GM13976 (cell line): Measurements from ENCODE around the gene EIF1.

Experiments used
- DNase-seq: peaks from one replicate; pipeline ENCODE4 v3.0.0; 2012; ENCODE audit warnings: low spot score
- in situ Hi-C: fragments of 300-500 bp; cut with MboI; formaldehyde crosslinking; loops from one replicate; pipeline ENCODE4 v1.12.0; 2022; ENCODE audit warnings: low sequenced_read_pairs, mixed read lengths, inconsistent platforms; ENCODE audit not compliant: unreplicated experiment
- TF ChIP-seq, protein P1 (sequence below): IDR thresholded peaks from 2 replicates; pipeline ENCODE4 v1.5.1; 2012; ENCODE audit warnings: borderline replicate concordance, mild to moderate bottlenecking; ENCODE audit not compliant: insufficient read depth; ENCODE audit errors: extremely low read depth, missing control alignments, control extremely low read depth

Gene EIF1

DNA sequence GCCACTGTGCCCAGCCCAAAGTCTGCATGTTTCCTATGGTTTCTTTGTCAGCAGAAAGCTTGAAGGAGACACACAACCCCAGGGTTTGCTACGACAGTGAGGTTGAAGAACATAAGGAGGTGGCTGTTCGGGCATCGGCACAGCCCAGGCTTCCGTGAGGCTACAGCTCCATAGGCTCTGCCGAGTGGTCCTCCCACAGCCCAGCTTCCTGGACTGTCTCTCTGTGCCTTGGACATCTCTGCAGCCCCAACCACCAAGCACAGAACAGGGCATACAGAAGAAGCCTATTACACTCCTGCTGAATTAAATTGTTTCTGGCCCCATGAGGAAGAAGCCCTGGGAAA, 49.0 kb downstream of the EIF1 start:
- in situ Hi-C loops: loop anchor here (10.0 kb wide), 1 partner anchor 67 kb away; no protein-coding TSS in a partner anchor
- DNase-seq: no peak
- TF ChIP-seq, protein P1, sequence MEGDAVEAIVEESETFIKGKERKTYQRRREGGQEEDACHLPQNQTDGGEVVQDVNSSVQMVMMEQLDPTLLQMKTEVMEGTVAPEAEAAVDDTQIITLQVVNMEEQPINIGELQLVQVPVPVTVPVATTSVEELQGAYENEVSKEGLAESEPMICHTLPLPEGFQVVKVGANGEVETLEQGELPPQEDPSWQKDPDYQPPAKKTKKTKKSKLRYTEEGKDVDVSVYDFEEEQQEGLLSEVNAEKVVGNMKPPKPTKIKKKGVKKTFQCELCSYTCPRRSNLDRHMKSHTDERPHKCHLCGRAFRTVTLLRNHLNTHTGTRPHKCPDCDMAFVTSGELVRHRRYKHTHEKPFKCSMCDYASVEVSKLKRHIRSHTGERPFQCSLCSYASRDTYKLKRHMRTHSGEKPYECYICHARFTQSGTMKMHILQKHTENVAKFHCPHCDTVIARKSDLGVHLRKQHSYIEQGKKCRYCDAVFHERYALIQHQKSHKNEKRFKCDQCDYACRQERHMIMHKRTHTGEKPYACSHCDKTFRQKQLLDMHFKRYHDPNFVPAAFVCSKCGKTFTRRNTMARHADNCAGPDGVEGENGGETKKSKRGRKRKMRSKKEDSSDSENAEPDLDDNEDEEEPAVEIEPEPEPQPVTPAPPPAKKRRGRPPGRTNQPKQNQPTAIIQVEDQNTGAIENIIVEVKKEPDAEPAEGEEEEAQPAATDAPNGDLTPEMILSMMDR: no peak

DNA sequence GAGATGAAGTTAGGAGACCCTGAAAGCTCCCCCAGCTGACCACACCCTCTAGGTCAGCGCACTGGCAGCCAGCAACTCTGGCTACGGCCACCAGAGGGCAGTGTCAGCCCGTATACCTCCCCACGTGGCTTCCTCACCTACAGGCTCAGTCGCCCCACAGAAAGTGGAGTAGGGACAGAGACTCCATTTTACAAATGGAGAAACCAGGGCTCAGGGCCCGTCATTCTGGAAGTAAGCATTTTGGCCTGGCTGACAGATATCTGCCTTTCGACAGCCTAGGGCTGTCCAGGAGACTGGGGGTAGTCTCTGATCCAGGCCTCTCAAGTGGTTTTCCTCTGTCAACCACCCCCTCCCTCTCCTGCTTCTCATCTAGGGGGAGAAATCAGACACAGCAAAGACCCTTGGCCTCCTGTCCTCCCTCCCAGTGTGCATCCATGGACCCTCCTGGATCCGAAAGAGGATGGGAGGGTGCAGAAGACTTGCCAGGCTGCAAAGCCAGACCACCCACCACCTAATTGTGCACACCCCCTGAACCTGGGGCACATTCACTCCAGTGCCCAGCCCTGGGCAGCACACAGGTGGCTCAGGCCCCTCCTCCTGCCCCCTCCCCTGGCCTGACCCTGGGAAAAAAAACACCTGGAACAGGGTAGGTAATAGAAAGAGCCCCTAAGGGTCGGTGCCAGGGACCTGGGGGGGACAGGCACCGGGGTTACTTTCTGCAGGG, 49.6 kb downstream of the EIF1 start:
- peak; percentile 94 for DNase-seq
- TF ChIP-seq, protein P1: peak; percentile 90
- in situ Hi-C loops: loop anchor here (10.0 kb wide), 1 partner anchor 67 kb away; no protein-coding TSS in a partner anchor

DNA sequence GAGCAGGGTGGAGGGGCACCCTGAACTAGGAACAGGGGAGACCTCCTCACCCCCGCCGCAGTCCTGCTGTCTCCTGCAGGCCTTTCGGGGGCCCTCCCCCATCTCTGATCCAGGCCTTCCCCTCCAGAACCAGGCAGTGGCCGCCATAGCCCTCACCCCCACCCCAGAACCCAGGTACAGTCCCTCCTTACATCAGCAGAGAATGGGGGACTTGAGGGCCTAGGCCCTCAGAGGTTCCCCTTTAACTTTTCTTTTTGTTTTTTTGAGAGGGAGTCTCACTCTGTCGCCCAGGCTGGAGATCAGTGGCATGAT, 50.1 kb downstream of the EIF1 start:
- TF ChIP-seq, protein P1: no peak
- DNase-seq: no peak
- in situ Hi-C loops: loop anchor here (10.0 kb wide), 1 partner anchor 66 kb away; no protein-coding TSS in a partner anchor

DNA sequence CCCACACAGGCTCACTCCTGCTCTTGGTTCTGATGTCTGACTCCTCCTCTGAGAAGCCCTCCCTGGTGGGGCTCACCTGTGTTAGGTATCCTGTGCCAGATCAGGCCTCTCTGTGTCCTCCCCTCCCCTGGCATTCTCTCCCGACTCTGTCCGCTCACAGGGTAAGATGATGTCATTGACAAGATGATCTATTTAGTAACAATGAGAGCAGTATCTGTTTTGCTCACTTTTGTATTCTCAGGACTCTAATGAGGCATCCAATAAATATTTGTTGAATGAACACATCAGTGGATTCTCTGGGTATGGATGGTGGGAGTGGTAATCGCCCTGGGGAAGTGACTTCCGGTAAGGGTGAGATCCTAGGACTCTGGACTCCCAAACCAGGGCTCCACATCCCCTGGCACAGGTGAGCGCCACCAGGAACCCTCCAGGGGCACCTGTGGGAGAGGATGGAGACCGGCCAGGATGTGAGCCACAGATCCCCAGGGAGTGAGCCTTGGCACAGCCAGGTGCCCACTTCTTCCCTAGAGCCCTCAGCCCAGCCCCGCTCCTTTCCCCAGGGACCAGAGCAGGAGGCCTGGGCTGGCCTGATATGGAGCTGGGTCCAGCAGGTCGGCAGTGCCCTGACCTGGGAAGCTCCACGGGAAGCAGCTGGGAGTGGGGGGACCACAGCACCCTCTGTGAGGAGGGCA, 51.1 kb downstream of the EIF1 start:
- no peak for DNase-seq
- in situ Hi-C loops: loop anchor here (10.0 kb wide), 1 partner anchor 65 kb away; no protein-coding TSS in a partner anchor
- TF ChIP-seq, protein P1: no peak

DNA sequence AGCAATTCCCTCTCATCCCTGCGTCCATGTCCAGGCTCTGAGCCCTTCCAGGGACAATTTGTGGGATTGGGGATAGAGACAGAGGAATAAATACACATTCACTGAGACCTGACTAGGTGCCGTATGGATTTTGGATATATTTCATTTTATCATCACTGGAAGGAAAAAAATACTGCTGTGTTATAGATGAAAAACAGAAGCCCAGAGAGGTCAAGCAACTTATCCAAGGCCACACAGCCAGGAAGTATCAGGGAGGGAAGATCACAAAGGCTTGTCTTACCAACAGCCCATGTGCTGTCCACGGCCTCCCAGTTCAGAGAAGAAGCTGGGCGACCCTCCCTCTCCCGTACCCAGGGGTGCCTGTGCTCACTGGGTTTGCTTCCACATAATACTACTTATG, 51.8 kb downstream of the EIF1 start:
- TF ChIP-seq, protein P1: no peak

DNA sequence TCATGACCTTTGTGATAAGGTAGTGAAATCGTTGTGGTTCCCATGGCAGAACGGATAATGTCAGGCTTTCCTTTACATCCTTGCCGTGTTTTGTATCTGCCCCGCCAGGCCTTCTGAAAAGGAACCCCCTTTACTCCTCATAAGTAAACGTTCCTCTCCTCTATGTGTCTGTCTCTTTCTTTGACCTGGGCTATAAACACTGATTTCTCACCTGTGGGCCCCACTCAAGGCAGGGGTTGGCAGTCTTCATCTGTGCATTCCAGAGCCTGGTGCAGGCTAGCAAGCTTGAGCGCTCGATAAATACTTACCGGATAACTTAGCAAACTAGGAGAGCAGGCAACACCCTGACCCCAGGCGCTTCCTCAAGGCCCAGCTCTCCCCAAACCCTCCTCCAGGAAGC, 53.0 kb downstream of the EIF1 start:
- in situ Hi-C loops: no loop called here
- no peak for DNase-seq
- TF ChIP-seq, protein P1: no peak

More for the DNA sequence above, 51.8 kb downstream of the EIF1 start:
- in situ Hi-C loops: no loop called here
- no peak for DNase-seq
